ENCODE data around the gene CWF19L2.
"Not testable (repeated sequence)": the region's sequence is repeated elsewhere in the genome, so short reads cannot be mapped to it uniquely, and the experiment has no call there.

CWF19L2 gene

DNA sequence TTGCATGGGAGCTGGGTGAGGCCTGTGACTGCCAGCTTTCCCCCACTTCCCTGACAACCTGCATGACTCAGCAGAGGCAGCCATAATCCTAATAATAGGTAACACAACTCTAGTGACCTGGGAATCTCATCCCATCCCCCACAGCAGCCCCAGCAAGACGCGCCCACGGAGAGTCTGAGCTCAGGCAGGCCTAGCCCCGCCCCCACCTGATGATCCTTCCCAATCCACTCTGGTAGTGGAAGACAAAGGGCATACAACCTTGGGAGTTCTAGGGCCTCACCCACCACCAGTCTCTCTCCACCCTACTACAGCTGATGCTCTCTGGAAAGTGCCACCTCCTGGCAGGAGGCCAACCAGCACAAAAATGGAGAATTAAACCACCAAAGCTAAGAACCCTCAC is 60.3 kb downstream of the CWF19L2 start:
- Mint-ChIP-seq H3K27me3 (no peaks in the 10 kb centered on the region), H3K4me3 (no peak overlapping the region), H3K9me3 (peaks cover 25% of the 10 kb centered on the region), H3K27ac (no peak overlapping the region), H3K4me1 (ENCODE audit: low read depth) (no peaks in the 10 kb centered on the region), H3K36me3 (ENCODE audit: low read depth) (peaks cover 48% of the 10 kb centered on the region)
- intact Hi-C loops (cut with micrococcal nuclease), result no loop called here

DNA sequence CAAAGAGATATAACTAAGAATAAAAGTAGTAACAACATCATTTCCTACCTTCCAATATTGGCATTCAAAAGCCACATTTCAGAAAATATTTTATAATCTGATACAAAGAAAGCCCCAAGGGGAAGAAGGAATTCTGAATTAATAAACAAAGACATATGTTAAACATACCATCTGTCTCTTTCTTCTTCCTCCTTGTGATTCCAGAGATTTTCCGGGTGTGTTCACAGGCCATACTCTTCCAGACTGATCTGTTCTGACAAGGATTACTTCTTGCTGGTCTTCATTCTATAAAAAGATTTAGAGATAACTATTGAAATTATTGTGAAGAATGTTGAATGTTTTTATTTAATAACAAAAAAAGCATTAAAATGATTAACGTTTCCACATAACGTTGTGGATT is 65.0 kb downstream of the CWF19L2 start:
- H3K27ac Mint-ChIP-seq, result no peak overlapping the region

DNA sequence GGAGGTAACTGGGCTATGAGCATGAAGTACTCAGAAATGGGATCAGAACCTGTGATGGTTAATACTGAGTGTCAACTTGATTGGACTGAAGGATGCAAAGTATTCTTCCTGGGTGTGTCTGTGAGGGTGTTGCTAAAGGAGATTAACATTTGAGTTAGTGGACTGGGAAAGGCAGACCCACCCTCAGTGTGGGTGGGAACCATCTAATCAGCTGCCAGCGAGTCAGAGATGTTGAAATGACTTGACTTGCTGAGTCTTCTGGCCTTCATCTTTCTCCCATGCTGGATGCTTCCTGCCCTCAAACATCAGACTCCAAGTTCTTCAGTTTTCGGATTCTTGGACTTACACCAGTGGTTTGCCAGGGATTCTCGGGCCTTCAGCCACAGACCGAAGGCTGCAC is 66.9 kb downstream of the CWF19L2 start:
- H3K27ac Mint-ChIP-seq; H3K27me3 Mint-ChIP-seq; H3K4me3 Mint-ChIP-seq; H3K4me1 Mint-ChIP-seq (ENCODE audit: low read depth); intact Hi-C loops (cut with micrococcal nuclease); H3K9me3 Mint-ChIP-seq: not testable (repeated sequence)
- H3K36me3 Mint-ChIP-seq (ENCODE audit: low read depth), result peaks cover 59% of the 10 kb centered on the region

More for the DNA sequence above, 65.0 kb downstream of the CWF19L2 start:
- Mint-ChIP-seq H3K36me3 (ENCODE audit: low read depth) (peaks cover 55% of the 10 kb centered on the region), H3K4me3 (no peak overlapping the region), H3K27me3 (no peaks in the 10 kb centered on the region), H3K9me3 (peaks cover 3% of the 10 kb centered on the region), H3K4me1 (ENCODE audit: low read depth) (no peaks in the 10 kb centered on the region)
- intact Hi-C loops (cut with micrococcal nuclease), result no loop called here

- H3K36me3 Mint-ChIP-seq (ENCODE audit: low read depth), result peaks cover 56% of the 10 kb centered on the region
- H3K27ac Mint-ChIP-seq, result no peak overlapping the region
- H3K27me3 Mint-ChIP-seq, result no peaks in the 10 kb centered on the region
- no peak overlapping the region for H3K4me3 Mint-ChIP-seq
- H3K4me1 Mint-ChIP-seq (ENCODE audit: low read depth), result no peaks in the 10 kb centered on the region
- intact Hi-C loops (cut with micrococcal nuclease), result no loop called here
- no peaks in the 10 kb centered on the region for H3K9me3 Mint-ChIP-seq
Observed at GRCh38 chr11:107387666-107388065, 70.0 kb downstream of the CWF19L2 start.

DNA sequence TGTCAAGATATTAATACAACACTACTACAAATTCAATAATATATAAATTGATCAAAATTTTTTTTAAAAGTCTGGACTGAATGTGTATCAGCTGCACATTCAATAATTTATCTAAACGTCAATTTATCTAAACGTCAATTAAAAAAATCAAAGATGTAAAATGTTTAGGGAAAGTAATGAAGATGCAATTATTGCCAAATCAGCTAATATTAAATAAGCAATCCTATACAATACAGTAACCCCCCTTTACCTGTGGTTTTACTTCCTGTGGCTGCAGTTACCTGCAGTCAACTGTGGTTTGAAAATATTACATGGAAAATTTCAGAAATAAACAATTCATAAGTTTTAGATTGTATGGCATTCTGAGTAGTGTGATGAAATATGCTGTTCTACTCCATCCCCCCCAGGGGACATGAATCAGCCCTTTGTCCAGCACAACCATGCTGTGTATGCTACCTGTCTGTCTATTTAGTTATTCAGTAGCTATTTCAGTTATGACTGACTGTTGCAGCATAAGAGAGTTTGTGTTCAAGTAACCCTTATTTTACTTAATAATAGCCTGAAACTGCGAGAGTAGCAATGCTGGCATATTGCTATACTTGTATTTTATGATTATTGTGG is 72.2 kb downstream of the CWF19L2 start:
- H3K27ac Mint-ChIP-seq, result no peak overlapping the region
- H3K4me3 Mint-ChIP-seq, result no peak overlapping the region
- H3K27me3 Mint-ChIP-seq, result no peaks in the 10 kb centered on the region
- peaks cover 38% of the 10 kb centered on the region for H3K36me3 Mint-ChIP-seq (ENCODE audit: low read depth)
- no peaks in the 10 kb centered on the region for H3K4me1 Mint-ChIP-seq (ENCODE audit: low read depth)
- intact Hi-C loops (cut with micrococcal nuclease), result no loop called here
- no peaks in the 10 kb centered on the region for H3K9me3 Mint-ChIP-seq

DNA sequence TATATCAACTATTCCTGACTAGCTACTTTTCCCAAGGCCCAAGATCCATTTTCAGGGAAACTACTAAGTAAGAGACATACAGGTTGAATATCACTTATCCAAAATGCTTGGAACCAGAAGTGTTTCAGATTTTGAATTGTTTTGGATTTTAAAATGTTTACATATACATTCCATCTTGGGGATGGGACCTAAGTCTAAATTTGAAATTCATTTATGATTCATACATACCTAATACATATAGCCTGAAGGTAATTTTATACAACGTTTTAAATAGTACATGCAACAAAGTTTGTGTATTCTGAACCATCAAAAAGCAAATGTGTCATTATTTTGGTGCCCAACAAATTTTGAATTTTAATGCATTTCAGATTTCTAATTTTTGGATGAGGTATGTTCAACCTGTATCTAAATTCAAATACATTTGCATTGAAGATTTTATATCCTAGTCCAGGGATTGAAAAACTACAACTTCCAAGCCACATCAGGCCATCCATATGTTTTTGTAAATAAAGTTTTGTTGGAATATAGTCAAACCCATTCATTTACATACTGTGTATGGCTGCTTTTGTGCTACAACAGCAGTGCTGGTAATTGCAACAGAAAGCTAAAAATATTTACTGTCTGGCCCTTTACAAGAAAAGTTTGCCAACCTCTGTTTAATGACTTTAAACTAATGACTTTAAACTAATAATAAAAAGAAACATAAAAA is 73.3 kb downstream of the CWF19L2 start:
- no peaks in the 10 kb centered on the region for H3K4me1 Mint-ChIP-seq (ENCODE audit: low read depth)
- no peak overlapping the region for H3K4me3 Mint-ChIP-seq
- H3K9me3 Mint-ChIP-seq, result no peaks in the 10 kb centered on the region
- H3K27me3 Mint-ChIP-seq, result no peaks in the 10 kb centered on the region
- intact Hi-C loops (cut with micrococcal nuclease), result no loop called here
- peaks cover 26% of the 10 kb centered on the region for H3K36me3 Mint-ChIP-seq (ENCODE audit: low read depth)
- no peak overlapping the region for H3K27ac Mint-ChIP-seq

DNA sequence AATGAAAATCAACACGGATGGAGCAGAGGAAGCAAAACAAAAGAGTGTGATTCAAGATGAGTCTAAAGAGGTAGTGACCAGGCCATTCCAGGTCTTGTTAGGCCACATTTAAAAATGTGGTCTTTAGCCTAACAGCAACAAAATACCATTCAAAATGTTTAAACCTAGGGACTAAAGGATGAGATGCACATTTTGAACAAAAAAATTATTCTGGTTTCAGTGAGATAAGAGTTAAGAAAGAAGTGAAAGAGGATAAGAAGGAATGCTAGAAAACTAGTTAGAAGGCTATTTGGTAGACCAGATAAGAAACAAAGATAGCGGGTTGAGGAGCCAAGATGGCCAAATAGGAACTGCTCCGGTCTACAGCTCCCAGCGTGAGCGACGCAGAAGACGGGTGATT is 85.2 kb downstream of the CWF19L2 start:
- Mint-ChIP-seq H3K4me3 (no peak overlapping the region), H3K9me3 (no peaks in the 10 kb centered on the region), H3K36me3 (ENCODE audit: low read depth) (no peaks in the 10 kb centered on the region), H3K4me1 (ENCODE audit: low read depth) (no peaks in the 10 kb centered on the region), H3K27me3 (no peaks in the 10 kb centered on the region), H3K27ac (no peak overlapping the region)
- intact Hi-C loops (cut with micrococcal nuclease), result no loop called here

DNA sequence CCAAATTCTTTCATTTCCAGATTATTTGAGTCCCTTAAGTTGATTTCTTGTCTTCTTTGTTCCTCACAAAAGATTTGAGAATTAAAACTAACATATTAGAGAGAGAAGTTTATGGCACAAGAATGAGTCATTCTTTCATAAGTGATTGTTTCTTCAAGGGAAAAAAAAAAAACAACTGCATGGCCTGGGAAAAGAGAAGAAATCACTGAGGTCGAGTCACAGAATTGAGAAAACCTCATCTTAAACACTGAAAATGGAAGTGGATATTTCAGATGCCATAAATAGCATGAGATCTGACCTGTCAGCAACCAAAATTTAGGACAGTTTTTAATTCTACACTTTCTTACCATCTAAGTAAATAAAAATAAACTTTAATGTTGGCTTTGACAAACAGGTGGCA is 87.2 kb downstream of the CWF19L2 start:
- Mint-ChIP-seq H3K4me1 (ENCODE audit: low read depth) (no peaks in the 10 kb centered on the region), H3K4me3 (no peak overlapping the region), H3K36me3 (ENCODE audit: low read depth) (no peaks in the 10 kb centered on the region), H3K27me3 (no peaks in the 10 kb centered on the region), H3K9me3 (no peaks in the 10 kb centered on the region), H3K27ac (no peak overlapping the region)
- intact Hi-C loops (cut with micrococcal nuclease), result no loop called here

GRCh38 chr11:107359701-107360100 is 97.9 kb downstream of the CWF19L2 start:
- Mint-ChIP-seq H3K4me1 (ENCODE audit: low read depth) (no peaks in the 10 kb centered on the region), H3K27ac (no peak overlapping the region), H3K9me3 (peaks cover 19% of the 10 kb centered on the region), H3K4me3 (no peak overlapping the region), H3K27me3 (no peaks in the 10 kb centered on the region), H3K36me3 (ENCODE audit: low read depth) (peaks cover 44% of the 10 kb centered on the region)
- intact Hi-C loops (cut with micrococcal nuclease), result no loop called here

DNA sequence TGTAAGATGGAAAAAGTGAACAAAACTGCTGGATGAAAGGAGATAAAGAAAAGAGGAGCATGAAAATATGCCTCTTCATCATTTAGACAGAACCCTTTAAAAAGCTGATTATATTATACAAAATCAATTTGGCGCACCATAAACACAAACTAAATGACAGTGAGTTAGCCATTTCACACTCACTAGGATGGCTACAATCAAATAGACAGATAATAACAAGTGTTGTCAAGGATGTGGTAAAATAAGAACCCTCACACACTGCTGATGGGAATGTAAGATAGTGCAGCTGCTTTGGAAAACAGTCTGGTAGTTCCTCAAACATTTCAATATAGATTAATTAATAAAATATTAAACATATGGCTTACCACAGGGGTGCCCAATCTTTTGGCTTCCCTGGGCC is 99.7 kb downstream of the CWF19L2 start:
- peaks cover 42% of the 10 kb centered on the region for H3K36me3 Mint-ChIP-seq (ENCODE audit: low read depth)
- intact Hi-C loops (cut with micrococcal nuclease), result no loop called here
- H3K4me1 Mint-ChIP-seq (ENCODE audit: low read depth), result no peaks in the 10 kb centered on the region
- no peaks in the 10 kb centered on the region for H3K27me3 Mint-ChIP-seq
- H3K9me3 Mint-ChIP-seq, result peaks cover 12% of the 10 kb centered on the region
- no peak overlapping the region for H3K4me3 Mint-ChIP-seq
- H3K27ac Mint-ChIP-seq, result no peak overlapping the region

- Mint-ChIP-seq H3K27ac (no peak overlapping the region), H3K27me3 (no peaks in the 10 kb centered on the region), H3K4me3 (no peak overlapping the region), H3K9me3 (no peaks in the 10 kb centered on the region), H3K4me1 (ENCODE audit: low read depth) (no peaks in the 10 kb centered on the region), H3K36me3 (ENCODE audit: low read depth) (peaks cover 28% of the 10 kb centered on the region)
- intact Hi-C loops (cut with micrococcal nuclease), result no loop called here
Observed at GRCh38 chr11:107354780-107355179, 102.8 kb downstream of the CWF19L2 start.

- no peaks in the 10 kb centered on the region for H3K9me3 Mint-ChIP-seq
- H3K36me3 Mint-ChIP-seq (ENCODE audit: low read depth), result peaks cover under 1% of the 10 kb centered on the region
- intact Hi-C loops (cut with micrococcal nuclease), result no loop called here
- no peak overlapping the region for H3K27ac Mint-ChIP-seq
- H3K4me3 Mint-ChIP-seq, result no peak overlapping the region
- H3K27me3 Mint-ChIP-seq, result no peaks in the 10 kb centered on the region
- no peaks in the 10 kb centered on the region for H3K4me1 Mint-ChIP-seq (ENCODE audit: low read depth)
Observed at GRCh38 chr11:107337917-107338316, 119.7 kb downstream of the CWF19L2 start.

DNA sequence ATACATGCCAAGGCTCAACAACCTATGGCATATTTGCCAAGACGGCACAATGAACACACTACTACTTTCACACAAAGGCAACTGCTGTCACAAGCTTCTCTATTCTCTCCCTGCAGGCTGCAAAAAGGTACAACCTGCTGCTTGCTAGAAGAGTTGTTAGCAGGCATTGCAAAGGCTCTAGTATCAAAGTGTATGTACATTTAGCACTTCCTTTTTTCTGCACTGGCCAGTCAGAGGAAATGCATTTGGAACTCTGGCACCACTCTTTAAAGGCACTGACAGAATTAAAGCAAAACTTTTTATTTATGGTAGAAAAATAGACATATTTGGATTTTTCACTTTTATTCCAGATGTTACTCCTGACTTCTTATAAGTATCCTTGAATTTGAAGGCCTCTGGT is 125.9 kb downstream of the CWF19L2 start:
- no peaks in the 10 kb centered on the region for H3K9me3 Mint-ChIP-seq
- no peak overlapping the region for H3K27ac Mint-ChIP-seq
- peaks cover 24% of the 10 kb centered on the region for H3K36me3 Mint-ChIP-seq (ENCODE audit: low read depth)
- no peaks in the 10 kb centered on the region for H3K4me1 Mint-ChIP-seq (ENCODE audit: low read depth)
- intact Hi-C loops (cut with micrococcal nuclease), result no loop called here
- no peak overlapping the region for H3K4me3 Mint-ChIP-seq
- no peaks in the 10 kb centered on the region for H3K27me3 Mint-ChIP-seq

DNA sequence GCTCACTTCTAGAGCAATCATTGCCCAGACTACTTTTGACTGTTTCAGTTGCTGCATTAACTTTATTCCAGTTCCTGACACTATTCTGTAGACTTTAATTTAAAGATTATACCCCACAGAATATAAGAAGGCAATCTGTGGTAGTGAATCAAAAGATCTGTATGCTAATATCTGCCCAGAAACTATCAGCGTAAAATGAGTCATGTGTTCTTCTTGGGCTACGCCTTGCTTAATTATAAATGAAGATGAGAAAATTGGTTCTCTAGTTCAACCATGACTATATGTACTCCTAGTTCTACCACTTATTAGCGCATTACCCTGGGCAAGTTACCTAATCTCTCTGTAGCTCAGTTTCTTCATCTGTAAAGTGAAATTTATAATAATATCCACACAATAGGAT is 128.5 kb downstream of the CWF19L2 start:
- H3K27ac Mint-ChIP-seq, result no peak overlapping the region
- H3K27me3 Mint-ChIP-seq, result no peaks in the 10 kb centered on the region
- intact Hi-C loops (cut with micrococcal nuclease), result no loop called here
- H3K4me3 Mint-ChIP-seq, result no peak overlapping the region
- peaks cover 48% of the 10 kb centered on the region for H3K36me3 Mint-ChIP-seq (ENCODE audit: low read depth)
- no peaks in the 10 kb centered on the region for H3K4me1 Mint-ChIP-seq (ENCODE audit: low read depth)
- peaks cover 5% of the 10 kb centered on the region for H3K9me3 Mint-ChIP-seq

DNA sequence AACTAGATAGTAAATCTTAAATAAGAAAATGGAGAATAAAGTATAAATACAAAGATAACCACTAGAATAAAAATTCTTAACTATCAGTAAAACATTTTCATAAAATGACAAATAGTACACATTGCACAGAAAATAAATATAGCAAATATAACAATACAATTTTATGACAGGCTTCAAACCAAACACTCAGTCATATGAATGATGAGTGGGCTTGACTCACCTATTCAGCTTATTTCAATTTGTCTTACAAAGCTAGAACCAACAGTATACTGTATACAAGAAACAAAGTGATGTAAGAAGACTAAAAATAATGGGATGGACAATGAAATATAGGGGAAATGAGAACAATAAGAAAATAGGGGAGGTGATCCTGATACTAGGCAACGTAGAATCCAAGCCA is 141.2 kb downstream of the CWF19L2 start:
- intact Hi-C loops (cut with micrococcal nuclease), result no loop called here
- H3K36me3 Mint-ChIP-seq (ENCODE audit: low read depth), result peaks cover 17% of the 10 kb centered on the region
- H3K4me1 Mint-ChIP-seq (ENCODE audit: low read depth), result no peaks in the 10 kb centered on the region
- H3K9me3 Mint-ChIP-seq, result peaks cover 34% of the 10 kb centered on the region
- H3K27ac Mint-ChIP-seq, result no peak overlapping the region
- no peak overlapping the region for H3K4me3 Mint-ChIP-seq
- no peaks in the 10 kb centered on the region for H3K27me3 Mint-ChIP-seq

Data from dendritic cell treated with granulocyte-macrophage colony-stimulating factor and Interleukin-4, amounts not matched to agents 40 ng/mL and 50 ng/mL, for 4 days (primary cell).